AG09319 (cell line): ENCODE data around the gene TMEM45A.
"Not testable (repeated sequence)": the region's sequence is repeated elsewhere in the genome, so short reads cannot be mapped to it uniquely, and the experiment has no call there.

Experiments
- DNase-seq: peaks from one replicate; pipeline ENCODE4 v3.0.0-alpha.2; 2010; ENCODE audit warnings: low read depth; ENCODE audit errors: extremely low read depth
- TF ChIP-seq, protein P1 (sequence below): IDR thresholded peaks from 2 replicates; pipeline ENCODE4 v1.5.1; 2011; ENCODE audit warnings: low read depth, mild to moderate bottlenecking, inconsistent platforms, low read length, moderate library complexity

Gene TMEM45A

DNA sequence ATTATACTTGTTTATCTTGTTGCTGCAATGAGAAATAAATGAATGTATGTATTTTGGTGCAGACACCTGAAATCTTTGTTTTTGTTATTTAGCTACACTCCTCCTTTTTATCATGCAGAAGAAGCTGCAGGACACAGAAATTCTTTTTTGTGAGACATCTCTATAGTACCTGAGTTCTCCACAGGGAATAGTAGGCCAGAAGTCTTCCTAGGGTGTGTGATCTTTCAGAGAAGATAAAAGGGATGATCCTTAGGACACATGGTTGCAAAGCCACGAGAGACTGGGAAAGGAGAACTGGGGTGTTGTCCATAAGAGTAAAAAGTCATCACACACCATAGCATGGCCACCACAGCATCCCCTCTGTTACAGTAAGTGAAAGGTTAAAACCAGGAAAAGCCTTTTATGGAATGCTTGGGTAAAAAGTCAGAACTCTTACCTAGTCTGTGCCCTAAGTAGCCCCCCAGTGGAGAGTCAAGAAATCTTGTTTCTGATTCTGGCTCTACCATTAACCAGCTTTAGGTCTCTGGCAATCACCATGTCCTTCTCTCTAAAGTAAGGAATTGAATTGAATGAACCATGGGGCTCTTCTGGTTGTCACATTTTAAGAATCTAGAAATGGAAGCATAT, 85.1 kb downstream of the TMEM45A start:
- TF ChIP-seq, protein P1, sequence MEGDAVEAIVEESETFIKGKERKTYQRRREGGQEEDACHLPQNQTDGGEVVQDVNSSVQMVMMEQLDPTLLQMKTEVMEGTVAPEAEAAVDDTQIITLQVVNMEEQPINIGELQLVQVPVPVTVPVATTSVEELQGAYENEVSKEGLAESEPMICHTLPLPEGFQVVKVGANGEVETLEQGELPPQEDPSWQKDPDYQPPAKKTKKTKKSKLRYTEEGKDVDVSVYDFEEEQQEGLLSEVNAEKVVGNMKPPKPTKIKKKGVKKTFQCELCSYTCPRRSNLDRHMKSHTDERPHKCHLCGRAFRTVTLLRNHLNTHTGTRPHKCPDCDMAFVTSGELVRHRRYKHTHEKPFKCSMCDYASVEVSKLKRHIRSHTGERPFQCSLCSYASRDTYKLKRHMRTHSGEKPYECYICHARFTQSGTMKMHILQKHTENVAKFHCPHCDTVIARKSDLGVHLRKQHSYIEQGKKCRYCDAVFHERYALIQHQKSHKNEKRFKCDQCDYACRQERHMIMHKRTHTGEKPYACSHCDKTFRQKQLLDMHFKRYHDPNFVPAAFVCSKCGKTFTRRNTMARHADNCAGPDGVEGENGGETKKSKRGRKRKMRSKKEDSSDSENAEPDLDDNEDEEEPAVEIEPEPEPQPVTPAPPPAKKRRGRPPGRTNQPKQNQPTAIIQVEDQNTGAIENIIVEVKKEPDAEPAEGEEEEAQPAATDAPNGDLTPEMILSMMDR, result no peak

DNA sequence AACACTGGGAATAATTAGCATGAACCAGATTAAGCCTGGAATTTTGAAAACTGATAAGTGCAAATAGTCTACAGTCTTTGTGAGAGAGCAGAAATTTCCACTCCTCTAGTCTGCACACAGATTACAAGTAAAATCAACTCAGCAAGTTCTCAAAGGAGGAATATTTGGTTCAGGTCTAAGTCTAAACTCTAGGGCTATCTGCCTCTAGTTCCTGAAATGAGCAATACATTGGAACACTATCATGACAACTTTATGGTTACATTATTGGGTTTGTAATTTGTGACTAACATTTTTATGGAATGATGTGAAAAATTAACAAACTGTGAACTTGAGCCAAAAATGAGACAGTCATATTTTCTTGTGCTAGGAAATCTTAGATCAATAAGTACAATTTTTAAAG, 86.2 kb downstream of the TMEM45A start:
- no peak for DNase-seq
- TF ChIP-seq, protein P1, result no peak

More for the DNA sequence above, 85.1 kb downstream of the TMEM45A start:
- no peak for DNase-seq

DNA sequence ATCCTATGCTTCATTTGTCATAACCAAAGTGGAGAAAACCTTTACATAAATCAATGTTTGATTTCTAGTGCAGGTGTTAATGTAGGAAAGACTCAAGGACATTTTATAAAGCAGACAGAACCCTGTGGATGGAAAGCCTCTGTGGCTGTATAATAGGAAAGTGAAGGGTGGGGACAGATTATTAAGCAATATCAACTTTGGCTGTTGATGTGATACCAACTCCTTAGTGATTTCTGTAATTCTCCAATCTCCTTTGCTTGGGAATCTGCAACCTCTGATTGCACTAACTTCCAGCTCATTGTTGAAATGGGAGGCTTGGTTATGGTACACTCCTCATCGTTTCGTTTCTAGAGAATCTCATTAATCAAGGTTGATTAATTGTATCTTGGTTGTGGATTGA, 87.7 kb downstream of the TMEM45A start:
- DNase-seq, result no peak

DNA sequence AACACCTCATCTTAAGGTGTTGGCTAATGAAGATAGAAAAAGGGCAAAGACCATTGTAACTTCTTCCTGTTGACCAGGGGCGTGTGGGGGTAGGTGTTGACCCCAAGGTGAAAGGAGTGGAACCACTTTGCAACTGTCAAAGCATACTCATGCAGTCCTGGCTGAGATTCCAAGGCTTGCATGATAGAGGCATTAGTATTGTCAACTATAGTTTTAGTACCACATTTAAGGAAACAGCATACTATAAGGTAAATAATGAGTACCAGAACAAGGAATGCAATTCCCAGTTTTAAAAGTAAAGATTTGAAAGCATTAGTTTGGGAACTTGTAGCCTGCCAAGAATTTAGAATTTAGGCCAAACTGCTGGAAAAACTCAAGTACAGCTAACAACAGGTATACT, 89.2 kb downstream of the TMEM45A start:
- TF ChIP-seq, protein P1, result no peak
- DNase-seq, result no peak

More for the DNA sequence above, 87.7 kb downstream of the TMEM45A start:
- TF ChIP-seq, protein P1, result no peak

DNA sequence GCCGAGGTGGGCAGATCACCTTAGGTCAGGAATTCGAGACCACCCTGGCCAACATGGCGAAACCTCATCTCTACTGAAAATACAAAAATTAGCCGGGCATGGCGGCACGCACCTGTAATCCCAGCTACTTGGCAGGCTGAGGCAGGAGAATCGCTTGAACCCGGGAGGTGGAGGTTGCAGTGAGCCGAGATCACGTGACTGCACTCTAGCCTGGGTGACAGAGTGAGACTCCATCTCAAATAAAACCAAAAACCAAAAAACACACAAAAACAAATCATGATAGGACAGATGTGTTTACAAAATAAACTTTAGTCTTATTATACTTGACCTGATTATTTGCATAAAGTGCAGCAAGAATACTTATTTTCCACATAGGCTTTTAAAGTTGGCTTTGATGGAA, 89.7 kb downstream of the TMEM45A start:
- DNase-seq, result not testable (repeated sequence)

DNA sequence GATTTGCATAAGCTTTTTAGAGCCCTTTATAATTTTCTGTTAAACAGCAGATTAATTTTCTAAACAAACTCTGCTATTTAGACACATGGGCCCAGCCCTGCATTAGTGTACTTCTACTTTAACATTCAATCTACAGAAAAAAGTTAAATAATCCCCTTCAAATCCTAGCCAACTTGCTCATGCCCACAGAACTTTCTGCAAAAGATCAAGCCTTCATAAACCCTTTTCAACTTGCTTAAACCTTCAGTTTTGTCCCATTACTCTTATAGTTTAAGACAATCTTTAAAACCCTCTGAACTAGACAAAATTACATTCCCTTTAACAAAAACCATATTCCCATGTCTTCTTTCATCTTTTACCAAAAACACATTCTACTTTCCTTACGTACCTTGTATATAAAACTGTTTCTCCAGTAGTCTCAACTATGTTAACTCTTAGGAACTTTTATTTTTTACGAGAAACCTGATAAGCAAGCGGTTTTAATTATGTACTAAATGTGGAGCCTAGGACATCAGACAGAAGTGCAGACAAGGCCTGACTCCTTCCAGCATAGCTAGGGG, 91.8 kb downstream of the TMEM45A start:
- TF ChIP-seq, protein P1, result no peak
- DNase-seq, result no peak

DNA sequence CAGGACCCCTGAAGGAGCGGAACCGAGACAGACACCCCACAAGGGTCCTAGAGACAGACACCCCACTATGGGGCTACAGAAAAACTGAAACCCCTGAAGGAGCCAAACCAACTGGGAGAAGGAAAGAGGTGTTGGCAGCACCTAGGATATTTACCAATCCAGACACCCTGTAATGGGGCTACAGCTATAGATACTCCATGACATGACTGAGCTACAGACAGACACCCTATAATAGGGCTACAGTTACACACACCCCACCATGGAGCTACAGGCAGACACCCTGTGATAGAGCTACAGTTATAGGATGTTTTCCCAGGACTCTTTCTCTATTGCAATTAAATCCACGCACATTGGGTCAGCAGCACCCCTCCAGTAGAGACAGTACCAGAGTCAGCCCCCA, 94.4 kb downstream of the TMEM45A start:
- DNase-seq, result no peak
- TF ChIP-seq, protein P1, result no peak

DNA sequence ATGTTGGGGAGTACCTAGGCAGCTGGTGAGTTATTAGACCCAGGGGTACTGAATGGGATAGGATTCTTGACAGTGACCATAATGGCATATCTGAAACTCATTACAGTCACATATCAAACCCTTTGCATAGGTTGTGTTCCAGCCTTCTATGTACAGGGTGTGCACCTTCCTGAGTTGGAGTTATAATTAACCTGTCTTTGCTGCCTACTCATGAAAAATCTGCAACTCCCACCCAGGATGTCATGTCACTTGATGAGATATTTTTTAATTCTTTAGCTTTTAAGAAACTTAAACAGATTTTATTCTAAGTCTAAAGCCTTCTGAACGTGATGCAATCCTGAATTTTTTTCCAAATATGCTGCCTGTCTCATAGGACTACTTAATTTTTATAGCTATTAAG, 95.8 kb downstream of the TMEM45A start:
- no peak for DNase-seq
- TF ChIP-seq, protein P1, result no peak
